Panc1 (cell line): ENCODE measurements around the gene EMILIN2. TPM values are rescaled to one million over a fixed set of nuclear protein-coding genes. Genes with fewer than 3 reads are reported as not detected.

ENCODE experiments used
- ATAC-seq: fragments of 200-7000 bp; cut with Tn5 transposase; 2 replicates; pipeline ENCODE4 v1.9.1; 2020; ENCODE audit warnings: mild to moderate bottlenecking, moderate library complexity
- BruUV-seq: library from RNA; stranded (reverse); fragments of 400-500 nt; replicated peaks from 2 replicates; lab custom pipeline; 2021; lab: Mats Ljungman, UMichigan
- CTCF ChIA-PET: fragments of 300-600 bp; sonication (Branson Sonifier 250); formaldehyde crosslinking; loops from one replicate; lab custom pipeline; 2022; ENCODE audit warnings: antibody characterized with exemption; lab: Charles Lee
- POLR2A ChIA-PET: fragments of 300-600 bp; sonication (Branson Sonifier 250); formaldehyde crosslinking; loops from one replicate; lab custom pipeline; 2022; ENCODE audit warnings: antibody characterized with exemption; lab: Charles Lee
- DNase-seq: peaks from one replicate; pipeline ENCODE4 v3.0.0-alpha.2; 2010; ENCODE audit warnings: low read depth, low spot score
- H3K27ac ChIP-seq: 2 replicates; pipeline ENCODE4 v1.5.1; 2011; ENCODE audit warnings: mild to moderate bottlenecking, low read length, inconsistent platforms
- H3K27me3 ChIP-seq: fragments of 200-500 bp; sonication (Bioruptor generic); 2 replicates; pipeline ENCODE4 v1.6.0; 2014; ENCODE audit warnings: low read length, inconsistent platforms; ENCODE audit not compliant: control insufficient read depth, insufficient read depth
- H3K36me3 ChIP-seq: fragments of 200-500 bp; sonication (Bioruptor generic); 2 replicates; pipeline ENCODE4 v1.5.1; 2014; ENCODE audit warnings: inconsistent platforms, mild to moderate bottlenecking, low read length, moderate library complexity; ENCODE audit not compliant: control insufficient read depth, insufficient read depth
- H3K4me1 ChIP-seq: 2 replicates; pipeline ENCODE4 v1.5.1; 2011; ENCODE audit warnings: inconsistent platforms, mild to moderate bottlenecking, low read length, moderate library complexity; ENCODE audit not compliant: control insufficient read depth, insufficient read depth
- H3K4me3 ChIP-seq, 2 experiments: 2 replicates each; pipeline ENCODE4 v1.5.1; 2011 to 2012; ENCODE audit warnings: low read depth in 2 of 2, low read length in 2 of 2, mild to moderate bottlenecking in 2 of 2, inconsistent platforms in 1 of 2, moderate library complexity in 1 of 2
- H3K9me3 ChIP-seq: fragments of 200-500 bp; sonication (Bioruptor generic); 2 replicates; pipeline ENCODE4 v1.5.1; 2014; ENCODE audit warnings: low read depth, mild to moderate bottlenecking, inconsistent platforms, low read length, moderate library complexity; ENCODE audit not compliant: control insufficient read depth, insufficient read depth
- POLR2AphosphoS5 ChIP-seq: IDR thresholded peaks from 2 replicates; pipeline ENCODE4 v1.6.1; 2012; ENCODE audit warnings: mild to moderate bottlenecking, low read depth, low read length, moderate library complexity
- SIN3A ChIP-seq: IDR thresholded peaks from 2 replicates; pipeline ENCODE4 v1.6.1; 2012; ENCODE audit warnings: low read depth, mild to moderate bottlenecking, low read length, moderate library complexity, borderline replicate concordance; ENCODE audit not compliant: insufficient read depth
- TCF7L2 ChIP-seq: IDR thresholded peaks from 2 replicates; pipeline ENCODE4 v1.6.1; 2011; ENCODE audit warnings: mild to moderate bottlenecking, low read depth, low read length, inconsistent platforms
- in situ Hi-C: cut with HindIII; loops from 2 replicates; pipeline ENCODE4 v1.10.0; 2016; ENCODE audit warnings: low sequenced_read_pairs, low pct_unique_long_range_greater_than_20kb
- intact Hi-C: fragments of 100-400 bp; cut with micrococcal nuclease; formaldehyde crosslinking; loops from one replicate; pipeline ENCODE4 v1.10.0; 2022; ENCODE audit not compliant: unreplicated experiment
- total RNA-seq: library from RNA; stranded (reverse); gene quantifications from one replicate; pipeline ENCODE4 v1.2.1, GENCODE V29; 2021; ENCODE audit not compliant: unreplicated experiment
- TF ChIP-seq, protein P1 (sequence below), 2 experiments: IDR thresholded peaks; 2 replicates each; pipeline ENCODE4 v1.6.1; 2011 to 2012; ENCODE audit warnings: low read depth in 2 of 2, control low read depth in 1 of 2, low read length in 1 of 2, mild to moderate bottlenecking in 1 of 2, moderate library complexity in 1 of 2; ENCODE audit not compliant: insufficient read depth in 1 of 2
- TF ChIP-seq, protein P2 (sequence below): fragments of 450-650 bp; IDR thresholded peaks from 2 replicates; pipeline ENCODE4 v1.5.1; 2017; ENCODE audit warnings: mild to moderate bottlenecking

The EMILIN2 gene
- total RNA-seq, 1 experiment from 2014 or later, result 18.3 TPM

DNA sequence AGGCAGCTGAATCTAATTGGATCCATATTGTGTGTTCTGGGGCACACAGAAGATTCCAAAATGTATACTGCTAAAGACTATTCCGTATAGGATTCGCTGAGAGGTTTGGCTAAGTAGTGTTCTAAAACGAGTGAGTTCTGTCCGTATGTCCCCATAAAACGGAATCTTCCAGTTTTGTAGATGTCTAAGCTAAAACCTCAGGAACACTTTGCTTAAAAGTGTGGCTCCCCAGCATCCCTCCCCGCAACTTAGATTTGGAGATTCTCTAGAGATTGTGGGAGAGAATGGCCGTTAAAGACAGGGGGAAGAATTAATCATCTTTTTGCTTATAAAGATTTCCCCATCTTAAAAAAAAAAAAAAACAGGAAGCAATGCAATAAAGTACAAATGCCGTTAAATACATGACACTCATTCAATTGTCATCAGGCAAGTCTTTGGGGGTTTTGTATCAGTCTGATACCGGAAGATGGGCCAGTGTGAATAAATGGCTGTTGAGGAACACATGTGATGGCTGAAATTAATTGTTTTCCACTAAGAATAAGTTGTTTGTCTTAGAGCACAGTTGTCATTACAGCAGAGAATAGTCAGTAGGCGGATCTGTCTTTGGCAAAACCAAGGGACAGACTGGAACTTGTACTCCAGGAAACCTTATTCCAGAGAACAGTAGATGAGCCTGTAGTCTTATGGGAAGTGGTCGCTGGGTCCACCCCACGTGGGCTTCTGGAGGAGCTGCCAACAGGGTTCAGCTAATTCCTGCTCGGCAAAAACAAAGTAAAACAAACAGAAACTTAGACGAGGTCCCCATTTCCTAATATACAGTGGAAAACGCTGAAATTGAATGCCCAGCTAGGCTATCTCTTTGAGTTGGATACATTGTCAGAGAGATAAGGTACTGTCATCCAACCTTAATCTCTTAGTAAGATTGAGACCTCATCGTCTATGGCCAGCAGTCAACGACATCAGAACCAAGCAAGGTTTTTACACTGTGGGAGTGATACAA is 1.7 kb downstream of the EMILIN2 start:
- H3K9me3 ChIP-seq, result no peaks in the 10 kb centered on the region
- no peak overlapping the region for H3K27ac ChIP-seq
- in situ Hi-C loops, result no loop called here
- no peaks in the 10 kb centered on the region for H3K36me3 ChIP-seq
- no peak overlapping the region for H3K4me3 ChIP-seq
- DNase-seq (no peak), ATAC-seq (no peak)
- intact Hi-C loops, result no loop called here
- TF ChIP-seq, protein P1, sequence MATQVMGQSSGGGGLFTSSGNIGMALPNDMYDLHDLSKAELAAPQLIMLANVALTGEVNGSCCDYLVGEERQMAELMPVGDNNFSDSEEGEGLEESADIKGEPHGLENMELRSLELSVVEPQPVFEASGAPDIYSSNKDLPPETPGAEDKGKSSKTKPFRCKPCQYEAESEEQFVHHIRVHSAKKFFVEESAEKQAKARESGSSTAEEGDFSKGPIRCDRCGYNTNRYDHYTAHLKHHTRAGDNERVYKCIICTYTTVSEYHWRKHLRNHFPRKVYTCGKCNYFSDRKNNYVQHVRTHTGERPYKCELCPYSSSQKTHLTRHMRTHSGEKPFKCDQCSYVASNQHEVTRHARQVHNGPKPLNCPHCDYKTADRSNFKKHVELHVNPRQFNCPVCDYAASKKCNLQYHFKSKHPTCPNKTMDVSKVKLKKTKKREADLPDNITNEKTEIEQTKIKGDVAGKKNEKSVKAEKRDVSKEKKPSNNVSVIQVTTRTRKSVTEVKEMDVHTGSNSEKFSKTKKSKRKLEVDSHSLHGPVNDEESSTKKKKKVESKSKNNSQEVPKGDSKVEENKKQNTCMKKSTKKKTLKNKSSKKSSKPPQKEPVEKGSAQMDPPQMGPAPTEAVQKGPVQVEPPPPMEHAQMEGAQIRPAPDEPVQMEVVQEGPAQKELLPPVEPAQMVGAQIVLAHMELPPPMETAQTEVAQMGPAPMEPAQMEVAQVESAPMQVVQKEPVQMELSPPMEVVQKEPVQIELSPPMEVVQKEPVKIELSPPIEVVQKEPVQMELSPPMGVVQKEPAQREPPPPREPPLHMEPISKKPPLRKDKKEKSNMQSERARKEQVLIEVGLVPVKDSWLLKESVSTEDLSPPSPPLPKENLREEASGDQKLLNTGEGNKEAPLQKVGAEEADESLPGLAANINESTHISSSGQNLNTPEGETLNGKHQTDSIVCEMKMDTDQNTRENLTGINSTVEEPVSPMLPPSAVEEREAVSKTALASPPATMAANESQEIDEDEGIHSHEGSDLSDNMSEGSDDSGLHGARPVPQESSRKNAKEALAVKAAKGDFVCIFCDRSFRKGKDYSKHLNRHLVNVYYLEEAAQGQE (IDR thresholded peaks at IDR 0.05; ENCODE audit: insufficient read depth in 1 of 2, low read depth in 2 of 2, low read length in 1 of 2), result no peak
- no peak for TF ChIP-seq SIN3A
- TF ChIP-seq POLR2AphosphoS5, result no peak
- TF ChIP-seq, protein P2, sequence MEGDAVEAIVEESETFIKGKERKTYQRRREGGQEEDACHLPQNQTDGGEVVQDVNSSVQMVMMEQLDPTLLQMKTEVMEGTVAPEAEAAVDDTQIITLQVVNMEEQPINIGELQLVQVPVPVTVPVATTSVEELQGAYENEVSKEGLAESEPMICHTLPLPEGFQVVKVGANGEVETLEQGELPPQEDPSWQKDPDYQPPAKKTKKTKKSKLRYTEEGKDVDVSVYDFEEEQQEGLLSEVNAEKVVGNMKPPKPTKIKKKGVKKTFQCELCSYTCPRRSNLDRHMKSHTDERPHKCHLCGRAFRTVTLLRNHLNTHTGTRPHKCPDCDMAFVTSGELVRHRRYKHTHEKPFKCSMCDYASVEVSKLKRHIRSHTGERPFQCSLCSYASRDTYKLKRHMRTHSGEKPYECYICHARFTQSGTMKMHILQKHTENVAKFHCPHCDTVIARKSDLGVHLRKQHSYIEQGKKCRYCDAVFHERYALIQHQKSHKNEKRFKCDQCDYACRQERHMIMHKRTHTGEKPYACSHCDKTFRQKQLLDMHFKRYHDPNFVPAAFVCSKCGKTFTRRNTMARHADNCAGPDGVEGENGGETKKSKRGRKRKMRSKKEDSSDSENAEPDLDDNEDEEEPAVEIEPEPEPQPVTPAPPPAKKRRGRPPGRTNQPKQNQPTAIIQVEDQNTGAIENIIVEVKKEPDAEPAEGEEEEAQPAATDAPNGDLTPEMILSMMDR, result no peak
- TF ChIP-seq TCF7L2, result no peak
- no TSS peak for BruUV-seq
- H3K4me1 ChIP-seq, result peaks cover 3% of the 10 kb centered on the region; the same call in 1 of the 2 replicates
- ChIA-PET POLR2A (interaction anchor here (0.6 kb wide), 1 partner anchor 400 kb away, joined by 4 read pairs; no protein-coding TSS in a partner anchor), CTCF (no interaction called here)
- H3K27me3 ChIP-seq, result peaks cover 38% of the 10 kb centered on the region

DNA sequence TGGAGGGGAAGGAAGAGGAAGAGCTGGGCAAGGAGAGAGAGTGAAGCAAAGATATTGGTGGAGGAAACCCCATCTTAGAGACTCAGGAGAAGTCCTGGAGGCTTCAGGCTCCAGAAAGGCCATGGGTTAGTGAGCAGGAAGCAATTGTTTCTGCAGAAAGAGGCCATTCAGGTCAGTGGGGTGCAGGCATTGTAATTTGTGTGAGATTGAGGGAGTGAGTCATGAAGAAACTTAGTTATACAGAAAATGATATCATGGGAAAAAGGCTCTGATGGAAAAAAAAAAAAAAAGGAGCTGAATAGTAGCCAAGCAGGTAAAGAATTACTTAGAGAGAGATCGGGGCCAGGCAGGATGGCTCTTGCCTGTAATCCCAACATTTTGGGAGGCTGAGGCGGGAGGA is 4.0 kb downstream of the EMILIN2 start:
- POLR2A ChIA-PET, result interaction anchor here (0.6 kb wide), 1 partner anchor 35 kb away, joined by 7 read pairs; no protein-coding TSS in a partner anchor
- Histone ChIP-seq H3K9me3 (no peaks in the 10 kb centered on the region), H3K4me3 (no peak overlapping the region), H3K36me3 (no peaks in the 10 kb centered on the region), H3K4me1 (peaks cover 3% of the 10 kb centered on the region; the same call in 1 of the 2 replicates), H3K27me3 (peaks cover 24% of the 10 kb centered on the region), H3K27ac (no peak overlapping the region)
- ATAC-seq (no peak), DNase-seq (no peak)
- CTCF ChIA-PET, result no interaction called here
- in situ Hi-C loops (no loop called here), intact Hi-C loops (no loop called here)
- no TSS peak for BruUV-seq
- TF ChIP-seq POLR2AphosphoS5, result no peak
- TF ChIP-seq, protein P2, result no peak
- no peak for TF ChIP-seq TCF7L2
- TF ChIP-seq, protein P1 (IDR thresholded peaks at IDR 0.05; ENCODE audit: insufficient read depth in 1 of 2, low read depth in 2 of 2, low read length in 1 of 2), result no peak
- TF ChIP-seq SIN3A, result no peak
